HepG2 (cell line): ENCODE results near the gene CLEC16A. TPM values are rescaled to one million over a fixed set of nuclear protein-coding genes. Genes with fewer than 3 reads are reported as not detected.
A peak's percentile ranks its signal among the peaks of the same experiment; 100 is the strongest.

ENCODE experiments used
- JUNB ChIP-seq: sonication (generic); formaldehyde crosslinking; IDR thresholded peaks from 2 replicates; pipeline ENCODE4 v1.8.0; 2022; ENCODE audit warnings: missing genetic modification reagents, mild to moderate bottlenecking, borderline replicate concordance
- KLF13 ChIP-seq: sonication (generic); formaldehyde crosslinking; IDR thresholded peaks from 2 replicates; pipeline ENCODE4 v1.4.0; 2020; ENCODE audit warnings: mild to moderate bottlenecking, missing genetic modification reagents
- NFKBIZ ChIP-seq: IDR thresholded peaks from 2 replicates; pipeline ENCODE4 v1.6.1; 2018; ENCODE audit warnings: missing genetic modification reagents, missing compliant biosample characterization
- NONO ChIP-seq, 2 experiments: fragments of 450-650 bp in 1 of 2; sonication (generic) in 1 of 2; formaldehyde crosslinking in 1 of 2; IDR thresholded peaks in 1 of 2; conservative IDR thresholded peaks in 1 of 2; 2 replicates each; pipeline versions ENCODE4 v1.6.1 to v1.8.0; 2017 to 2022; ENCODE audit warnings: mild to moderate bottlenecking in 1 of 2, missing genetic modification reagents in 1 of 2, moderate library complexity in 1 of 2
- PHF5A ChIP-seq: IDR thresholded peaks from one replicate; pipeline ENCODE4 v1.6.1; 2018; ENCODE audit warnings: low read depth, missing genetic modification reagents; ENCODE audit not compliant: unreplicated experiment
- RAD51 ChIP-seq: fragments of 450-650 bp; IDR thresholded peaks from 2 replicates; pipeline ENCODE4 v1.6.1; 2016; ENCODE audit warnings: borderline replicate concordance
- SNAI1 ChIP-seq: sonication (generic); formaldehyde crosslinking; IDR thresholded peaks from 2 replicates; pipeline ENCODE4 v1.5.0; 2020; ENCODE audit warnings: mild to moderate bottlenecking, missing genetic modification reagents, borderline replicate concordance
- SOX13 ChIP-seq, 3 experiments: fragments of 450-650 bp in 1 of 3; sonication (generic) in 1 of 3; formaldehyde crosslinking in 1 of 3; IDR thresholded peaks in 2 of 3; conservative IDR thresholded peaks in 1 of 3; 2 replicates each; pipeline versions ENCODE4 v1.5.0 to v1.6.1; 2016 to 2020; ENCODE audit warnings: antibody characterized with exemption in 1 of 3, mild to moderate bottlenecking in 1 of 3, missing compliant biosample characterization in 1 of 3, missing genetic modification reagents in 1 of 3, moderate library complexity in 1 of 3
- ZFP36L1 ChIP-seq: sonication (generic); formaldehyde crosslinking; IDR thresholded peaks from 2 replicates; pipeline ENCODE4 v1.8.0; 2022; ENCODE audit warnings: mild to moderate bottlenecking, missing genetic modification reagents, moderate library complexity
- ZNF383 ChIP-seq: sonication (generic); formaldehyde crosslinking; IDR thresholded peaks from 2 replicates; pipeline ENCODE4 v1.4.0; 2020; ENCODE audit warnings: missing genetic modification reagents, mild to moderate bottlenecking, borderline replicate concordance
- ZNF431 ChIP-seq: sonication (generic); formaldehyde crosslinking; IDR thresholded peaks from 2 replicates; pipeline ENCODE4 v1.9.0; 2022; ENCODE audit warnings: missing genetic modification reagents, low read depth, mild to moderate bottlenecking, borderline replicate concordance
- ZNF570 ChIP-seq: sonication (generic); formaldehyde crosslinking; IDR thresholded peaks from 2 replicates; pipeline ENCODE4 v1.4.0; 2020; ENCODE audit warnings: mild to moderate bottlenecking, missing genetic modification reagents, borderline replicate concordance
- polyA plus RNA-seq, 8 experiments: library from polyadenylated mRNA; depleted of rRNA in 3 of 8; stranded (reverse) in 7 of 8; unstranded in 1 of 8; fragments of >200 nt; fragmentation: Illumina TruSeq in 4 of 8; extraction: Trizol in 4 of 8; gene quantifications; 2 replicates each; pipeline versions ENCODE4 v1.2.1 to v1.2.3, GENCODE V29; 2011 to 2016; ENCODE audit warnings: low read depth in 4 of 8, missing spikeins in 1 of 8, mixed read lengths in 1 of 8; ENCODE audit not compliant: insufficient read depth in 1 of 8
- total RNA-seq, 5 experiments: library from RNA; depleted of rRNA; stranded (reverse); fragments of >200 nt; fragmentation: Illumina TruSeq; extraction: Trizol; gene quantifications; 2 replicates each; pipeline ENCODE4 v1.2.3, GENCODE V29; 2016; ENCODE audit warnings: low read depth in 1 of 5
- TF ChIP-seq, protein P1 (sequence below), 2 experiments: sonication (generic) in 1 of 2; formaldehyde crosslinking in 1 of 2; IDR thresholded peaks; 2 replicates each; pipeline versions ENCODE4 v1.4.0 to v1.6.1; 2018 to 2020; ENCODE audit warnings: missing genetic modification reagents in 2 of 2, borderline replicate concordance in 1 of 2, low read depth in 1 of 2, mild to moderate bottlenecking in 1 of 2, missing biosample characterization in 1 of 2
- TF ChIP-seq, protein P2 (sequence below): sonication (generic); formaldehyde crosslinking; IDR thresholded peaks from 2 replicates; pipeline ENCODE4 v1.5.1; 2020; ENCODE audit warnings: mild to moderate bottlenecking, missing genetic modification reagents, moderate library complexity
- TF ChIP-seq, protein P3 (sequence below): sonication (generic); formaldehyde crosslinking; IDR thresholded peaks from 2 replicates; pipeline ENCODE4 v1.4.0; 2020; ENCODE audit warnings: missing genetic modification reagents
- TF ChIP-seq, protein P4 (sequence below): sonication (generic); formaldehyde crosslinking; conservative IDR thresholded peaks from 2 replicates; pipeline ENCODE4 v1.5.0; 2020; ENCODE audit warnings: missing genetic modification reagents

Gene CLEC16A
- total and polyA plus RNA-seq, 2 of the 13 experiments (the other 11 are each of a cell fraction or from before 2014, with no cell fraction given), result 8.5 to 10.3 TPM

DNA sequence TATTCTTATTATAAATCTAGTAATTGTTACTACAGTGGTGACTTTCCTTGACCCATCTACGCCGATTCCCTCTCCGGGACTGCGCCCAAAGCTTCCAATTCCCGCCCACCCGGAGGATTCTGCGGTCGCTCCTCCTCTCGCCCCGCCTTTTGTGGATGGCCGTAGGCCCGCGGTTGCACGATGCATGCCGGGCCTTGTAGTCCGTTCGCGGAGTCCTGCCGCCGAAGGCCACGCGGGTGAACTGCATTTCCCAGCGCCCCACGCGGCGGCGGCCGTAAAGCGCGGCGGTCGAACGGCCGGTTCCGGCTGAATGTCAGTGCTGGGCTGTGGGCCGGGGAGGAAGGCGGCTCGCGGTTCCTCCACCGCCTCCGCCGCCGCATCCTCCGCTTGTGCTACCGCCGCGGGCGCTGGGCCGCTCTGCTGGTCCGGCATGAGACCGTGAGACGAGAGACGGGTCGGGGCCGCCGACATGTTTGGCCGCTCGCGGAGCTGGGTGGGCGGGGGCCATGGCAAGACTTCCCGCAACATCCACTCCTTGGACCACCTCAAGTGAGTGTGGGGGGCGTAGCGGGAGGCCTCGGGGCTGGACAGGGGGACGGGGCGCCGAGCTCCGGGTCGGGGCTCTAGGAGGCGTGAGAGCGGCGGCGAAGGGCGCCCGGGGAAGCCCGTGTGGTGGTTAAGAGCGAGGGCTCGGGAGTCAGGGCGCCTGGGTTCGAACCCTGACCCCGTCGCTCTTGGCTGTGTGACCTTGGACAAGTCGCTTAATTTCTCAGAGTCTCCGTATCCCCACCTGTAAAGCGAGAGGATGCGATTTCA, at the start of gene CLEC16A (continued):
- TF ChIP-seq, protein P1, sequence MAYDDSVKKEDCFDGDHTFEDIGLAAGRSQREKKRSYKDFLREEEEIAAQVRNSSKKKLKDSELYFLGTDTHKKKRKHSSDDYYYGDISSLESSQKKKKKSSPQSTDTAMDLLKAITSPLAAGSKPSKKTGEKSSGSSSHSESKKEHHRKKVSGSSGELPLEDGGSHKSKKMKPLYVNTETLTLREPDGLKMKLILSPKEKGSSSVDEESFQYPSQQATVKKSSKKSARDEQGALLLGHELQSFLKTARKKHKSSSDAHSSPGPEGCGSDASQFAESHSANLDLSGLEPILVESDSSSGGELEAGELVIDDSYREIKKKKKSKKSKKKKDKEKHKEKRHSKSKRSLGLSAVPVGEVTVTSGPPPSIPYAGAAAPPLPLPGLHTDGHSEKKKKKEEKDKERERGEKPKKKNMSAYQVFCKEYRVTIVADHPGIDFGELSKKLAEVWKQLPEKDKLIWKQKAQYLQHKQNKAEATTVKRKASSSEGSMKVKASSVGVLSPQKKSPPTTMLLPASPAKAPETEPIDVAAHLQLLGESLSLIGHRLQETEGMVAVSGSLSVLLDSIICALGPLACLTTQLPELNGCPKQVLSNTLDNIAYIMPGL (CRISPR knock-in tag; IDR thresholded peaks at IDR 0.05; ENCODE audit: borderline replicate concordance in 1 of 2, low read depth in 1 of 2), result peak; percentile 97 to 98; a peak in 3 of 4 replicates
- TF ChIP-seq, protein P2, sequence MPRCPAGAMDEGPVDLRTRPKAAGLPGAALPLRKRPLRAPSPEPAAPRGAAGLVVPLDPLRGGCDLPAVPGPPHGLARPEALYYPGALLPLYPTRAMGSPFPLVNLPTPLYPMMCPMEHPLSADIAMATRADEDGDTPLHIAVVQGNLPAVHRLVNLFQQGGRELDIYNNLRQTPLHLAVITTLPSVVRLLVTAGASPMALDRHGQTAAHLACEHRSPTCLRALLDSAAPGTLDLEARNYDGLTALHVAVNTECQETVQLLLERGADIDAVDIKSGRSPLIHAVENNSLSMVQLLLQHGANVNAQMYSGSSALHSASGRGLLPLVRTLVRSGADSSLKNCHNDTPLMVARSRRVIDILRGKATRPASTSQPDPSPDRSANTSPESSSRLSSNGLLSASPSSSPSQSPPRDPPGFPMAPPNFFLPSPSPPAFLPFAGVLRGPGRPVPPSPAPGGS (CRISPR knock-in tag), result peak; percentile 98
- peak; percentile 38; the same call in 1 of the 2 replicates for TF ChIP-seq SOX13 (IDR thresholded peaks at IDR 0.05)
- TF ChIP-seq SOX13 (CRISPR knock-in tag; conservative IDR thresholded peaks at IDR 0.05 in 1 of 2, IDR thresholded peaks at IDR 0.05 in 1 of 2), result peak in 1 of 2 experiments; percentile 63; a peak in 2 of 4 replicates
- TF ChIP-seq, protein P3, sequence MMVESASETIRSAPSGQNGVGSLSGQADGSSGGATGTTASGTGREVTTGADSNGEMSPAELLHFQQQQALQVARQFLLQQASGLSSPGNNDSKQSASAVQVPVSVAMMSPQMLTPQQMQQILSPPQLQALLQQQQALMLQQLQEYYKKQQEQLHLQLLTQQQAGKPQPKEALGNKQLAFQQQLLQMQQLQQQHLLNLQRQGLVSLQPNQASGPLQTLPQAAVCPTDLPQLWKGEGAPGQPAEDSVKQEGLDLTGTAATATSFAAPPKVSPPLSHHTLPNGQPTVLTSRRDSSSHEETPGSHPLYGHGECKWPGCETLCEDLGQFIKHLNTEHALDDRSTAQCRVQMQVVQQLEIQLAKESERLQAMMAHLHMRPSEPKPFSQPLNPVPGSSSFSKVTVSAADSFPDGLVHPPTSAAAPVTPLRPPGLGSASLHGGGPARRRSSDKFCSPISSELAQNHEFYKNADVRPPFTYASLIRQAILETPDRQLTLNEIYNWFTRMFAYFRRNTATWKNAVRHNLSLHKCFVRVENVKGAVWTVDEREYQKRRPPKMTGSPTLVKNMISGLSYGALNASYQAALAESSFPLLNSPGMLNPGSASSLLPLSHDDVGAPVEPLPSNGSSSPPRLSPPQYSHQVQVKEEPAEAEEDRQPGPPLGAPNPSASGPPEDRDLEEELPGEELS (CRISPR knock-in tag), result peak; percentile 54; the same call in 1 of the 2 replicates
- no peak for TF ChIP-seq SNAI1 (CRISPR knock-in tag)
- no peak for TF ChIP-seq NONO (IDR thresholded peaks at IDR 0.05)
- peak; percentile 94 for TF ChIP-seq NONO (CRISPR knock-in tag; conservative IDR thresholded peaks at IDR 0.05)
- no peak for TF ChIP-seq RAD51
- TF ChIP-seq ZNF383 (CRISPR knock-in tag), result no peak
- peak; percentile 97 for TF ChIP-seq ZFP36L1
- 0 out of 2 replicates have a peak, but pooled peaks have one; percentile 71 for TF ChIP-seq ZNF570 (CRISPR knock-in tag)
- TF ChIP-seq, protein P4, sequence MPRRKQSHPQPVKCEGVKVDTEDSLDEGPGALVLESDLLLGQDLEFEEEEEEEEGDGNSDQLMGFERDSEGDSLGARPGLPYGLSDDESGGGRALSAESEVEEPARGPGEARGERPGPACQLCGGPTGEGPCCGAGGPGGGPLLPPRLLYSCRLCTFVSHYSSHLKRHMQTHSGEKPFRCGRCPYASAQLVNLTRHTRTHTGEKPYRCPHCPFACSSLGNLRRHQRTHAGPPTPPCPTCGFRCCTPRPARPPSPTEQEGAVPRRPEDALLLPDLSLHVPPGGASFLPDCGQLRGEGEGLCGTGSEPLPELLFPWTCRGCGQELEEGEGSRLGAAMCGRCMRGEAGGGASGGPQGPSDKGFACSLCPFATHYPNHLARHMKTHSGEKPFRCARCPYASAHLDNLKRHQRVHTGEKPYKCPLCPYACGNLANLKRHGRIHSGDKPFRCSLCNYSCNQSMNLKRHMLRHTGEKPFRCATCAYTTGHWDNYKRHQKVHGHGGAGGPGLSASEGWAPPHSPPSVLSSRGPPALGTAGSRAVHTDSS (CRISPR knock-in tag), result peak; percentile 99
- TF ChIP-seq PHF5A, result peak; percentile 82
- no peak for TF ChIP-seq KLF13 (CRISPR knock-in tag)
- TF ChIP-seq ZNF431 (CRISPR knock-in tag), result no peak
- TF ChIP-seq NFKBIZ, result 0 out of 2 replicates have a peak, but pooled peaks have one; percentile 66
- TF ChIP-seq JUNB (CRISPR knock-in tag), result no peak
